Right lobe of liver (tissue), 6 donors: ENCODE results near the gene MRPL11. TPM values are rescaled to one million over a fixed set of nuclear protein-coding genes. Genes with fewer than 3 reads are reported as not detected.
"Not testable (repeated sequence)": the region's sequence is repeated elsewhere in the genome, so short reads cannot be mapped to it uniquely, and the experiment has no call there.

ENCODE experiments used
- ATAC-seq, 4 donors: fragments of 200-7000 bp; cut with Tn5 transposase; one replicate each; pipeline ENCODE4 v1.9.1; 2020; ENCODE audit warnings: mild to moderate bottlenecking in 4 of 4, moderate library complexity in 4 of 4
- DNase-seq, 3 donors: peaks; one replicate each; pipeline ENCODE4 v3.0.0-alpha.2; 2020
- H3K27ac ChIP-seq, 3 donors: fragments of 200-600 bp; one replicate each; pipeline ENCODE4 v1.8.0; 2022
- H3K27me3 ChIP-seq, 2 donors: fragments of 200-600 bp; one replicate each; pipeline ENCODE4 v1.8.0; 2022
- H3K36me3 ChIP-seq, 4 donors: fragments of 200-600 bp; sonication (generic) in 1 of 4; one replicate each; pipeline versions ENCODE4 v1.5.1 to v1.8.0; 2017 to 2022; ENCODE audit warnings: control low read depth in 1 of 4
- H3K4me1 ChIP-seq, 4 donors: fragments of 200-600 bp; sonication (generic) in 1 of 4; one replicate each; pipeline versions ENCODE4 v1.5.1 to v1.8.0; 2017 to 2022; ENCODE audit warnings: control low read depth in 1 of 4
- H3K4me3 ChIP-seq, 3 donors: fragments of 200-600 bp; one replicate each; pipeline ENCODE4 v1.8.0; 2022
- H3K9me3 ChIP-seq, 4 donors: fragments of 200-600 bp; sonication (generic) in 1 of 4; one replicate each; pipeline versions ENCODE4 v1.5.1 to v1.8.0; 2017 to 2022; ENCODE audit warnings: control low read depth in 1 of 4
- POLR2A ChIP-seq: fragments of 450-650 bp; IDR thresholded peaks from one replicate; pipeline ENCODE4 v1.6.1; 2017; ENCODE audit warnings: antibody characterized with exemption, mild to moderate bottlenecking
- WGBS: methylation state at CpG from one replicate; pipeline ENCODE4 v1.1.6; 2018; ENCODE audit warnings: low coverage, low lambda C conversion rate; ENCODE audit not compliant: insufficient coverage; ENCODE audit errors: missing lambda C conversion rate; 5-methylcytosine and 5-hydroxymethylcytosine counted together
- intact Hi-C, 2 donors: fragments of 100-400 bp; cut with DNase I; formaldehyde crosslinking; loops; one replicate each; pipeline versions ENCODE4 v1.11.2 to v1.14.1; 2022
- total RNA-seq, 6 experiments: library from RNA; depleted of rRNA in 2 of 6; stranded (reverse); fragments of >200 nt in 2 of 6; fragmentation: NEBNext Ultra II Directional in 3 of 6; extraction: Animal tissue kit (Norgen Biotek cat#: 25700) in 3 of 6; gene quantifications; one replicate each; pipeline versions ENCODE4 v1.1.0 to v1.2.4, GENCODE V29; 2016 to 2023
- TF ChIP-seq, protein P1 (sequence below), 4 donors: fragments of 200-600 bp in 3 of 4; fragments of 450-650 bp in 1 of 4; IDR thresholded peaks; one replicate each; pipeline versions ENCODE4 v1.5.1 to v1.8.0; 2016 to 2022; ENCODE audit warnings: antibody characterized with exemption in 4 of 4, mild to moderate bottlenecking in 2 of 4
- donor health status: DM: no; HTN: yes; CAD: no.
- donor health status: DM: no; HTN: no; CAD: no.
- donor health status: DM: no; HTN: no; CAD: no.
- donor health status: DM: no; HTN: yes; CAD: no.
- donor health status: DM: no; HTN: yes; CAD: no.

MRPL11 gene
- total RNA-seq, 6 experiments from 2014 or later, result 17.6 to 34.1 (median 28.6) TPM

GRCh38 chr11:66464916-66465315 lies 26.3 kb upstream of the MRPL11 start:
- H3K27ac ChIP-seq, result no peak overlapping the region
- DNase-seq, result no peak
- TF ChIP-seq, protein P1, sequence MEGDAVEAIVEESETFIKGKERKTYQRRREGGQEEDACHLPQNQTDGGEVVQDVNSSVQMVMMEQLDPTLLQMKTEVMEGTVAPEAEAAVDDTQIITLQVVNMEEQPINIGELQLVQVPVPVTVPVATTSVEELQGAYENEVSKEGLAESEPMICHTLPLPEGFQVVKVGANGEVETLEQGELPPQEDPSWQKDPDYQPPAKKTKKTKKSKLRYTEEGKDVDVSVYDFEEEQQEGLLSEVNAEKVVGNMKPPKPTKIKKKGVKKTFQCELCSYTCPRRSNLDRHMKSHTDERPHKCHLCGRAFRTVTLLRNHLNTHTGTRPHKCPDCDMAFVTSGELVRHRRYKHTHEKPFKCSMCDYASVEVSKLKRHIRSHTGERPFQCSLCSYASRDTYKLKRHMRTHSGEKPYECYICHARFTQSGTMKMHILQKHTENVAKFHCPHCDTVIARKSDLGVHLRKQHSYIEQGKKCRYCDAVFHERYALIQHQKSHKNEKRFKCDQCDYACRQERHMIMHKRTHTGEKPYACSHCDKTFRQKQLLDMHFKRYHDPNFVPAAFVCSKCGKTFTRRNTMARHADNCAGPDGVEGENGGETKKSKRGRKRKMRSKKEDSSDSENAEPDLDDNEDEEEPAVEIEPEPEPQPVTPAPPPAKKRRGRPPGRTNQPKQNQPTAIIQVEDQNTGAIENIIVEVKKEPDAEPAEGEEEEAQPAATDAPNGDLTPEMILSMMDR (IDR thresholded peaks at IDR 0.05), result no peak
- TF ChIP-seq POLR2A, result no peak

GRCh38 chr11:66464116-66464515 lies 25.5 kb upstream of the MRPL11 start:
- H3K9me3 ChIP-seq, intact Hi-C loops, H3K27ac ChIP-seq, H3K27me3 ChIP-seq, H3K4me1 ChIP-seq, ATAC-seq, DNase-seq, H3K4me3 ChIP-seq, H3K36me3 ChIP-seq: not testable (repeated sequence)
- WGBS, result 85% methylated on average over 4 of the region's 5 CpGs

More at GRCh38 chr11:66464916-66465315, 26.3 kb upstream of the MRPL11 start:
- Histone ChIP-seq H3K4me3 (no peak overlapping the region), H3K36me3 (no peaks in the 10 kb centered on the region), H3K9me3 (no peaks in the 10 kb centered on the region), H3K4me1 (peaks cover 0 to 8% (median 0%) of the 10 kb centered on the region in 4 donors), H3K27me3 (no peaks in the 10 kb centered on the region)
- ATAC-seq, result no peak
- intact Hi-C loops, result no loop called here
- WGBS, result no CpG with 5 or more reads among the region's 1 CpG

DNA sequence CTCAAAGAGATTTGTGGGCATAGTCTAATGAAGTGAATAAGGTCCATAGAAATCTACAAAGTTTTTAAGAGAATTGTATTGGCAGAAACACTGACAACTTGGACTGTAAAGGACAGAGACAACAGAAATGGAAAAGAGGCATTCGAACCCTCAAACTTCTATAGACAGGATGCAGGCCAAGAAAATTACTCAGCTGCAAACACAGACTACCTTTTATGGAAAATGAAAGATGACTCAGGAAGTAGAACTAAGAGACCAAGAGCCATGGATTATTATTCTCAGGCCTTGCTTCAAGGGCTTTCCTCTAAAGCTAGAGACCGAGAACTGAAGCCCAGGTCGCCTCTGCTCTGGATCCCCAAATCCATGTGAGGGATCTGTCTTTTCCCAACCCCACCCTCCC lies 24.3 kb upstream of the MRPL11 start:
- intact Hi-C loops, result no loop called here
- Histone ChIP-seq H3K27ac (no peak overlapping the region), H3K36me3 (no peaks in the 10 kb centered on the region), H3K4me3 (no peak overlapping the region), H3K9me3 (no peaks in the 10 kb centered on the region), H3K4me1 (peaks cover 0 to 7% (median 0%) of the 10 kb centered on the region in 4 donors), H3K27me3 (no peaks in the 10 kb centered on the region)
- 72% methylated on average over 2 of the region's 3 CpGs for WGBS
- ATAC-seq (no peak), DNase-seq (no peak)
- TF ChIP-seq POLR2A, result no peak
- TF ChIP-seq, protein P1 (IDR thresholded peaks at IDR 0.05), result no peak

GRCh38 chr11:66462010-66462409 lies 23.4 kb upstream of the MRPL11 start:
- TF ChIP-seq, protein P1 (IDR thresholded peaks at IDR 0.05), result no peak
- no peak for TF ChIP-seq POLR2A
- H3K27me3 ChIP-seq, result no peaks in the 10 kb centered on the region
- no peaks in the 10 kb centered on the region for H3K4me1 ChIP-seq
- ATAC-seq, result no peak
- no peak overlapping the region for H3K27ac ChIP-seq
- intact Hi-C loops, result no loop called here
- no peaks in the 10 kb centered on the region for H3K36me3 ChIP-seq
- DNase-seq, result no peak
- H3K9me3 ChIP-seq, result no peaks in the 10 kb centered on the region
- no peak overlapping the region for H3K4me3 ChIP-seq

DNA sequence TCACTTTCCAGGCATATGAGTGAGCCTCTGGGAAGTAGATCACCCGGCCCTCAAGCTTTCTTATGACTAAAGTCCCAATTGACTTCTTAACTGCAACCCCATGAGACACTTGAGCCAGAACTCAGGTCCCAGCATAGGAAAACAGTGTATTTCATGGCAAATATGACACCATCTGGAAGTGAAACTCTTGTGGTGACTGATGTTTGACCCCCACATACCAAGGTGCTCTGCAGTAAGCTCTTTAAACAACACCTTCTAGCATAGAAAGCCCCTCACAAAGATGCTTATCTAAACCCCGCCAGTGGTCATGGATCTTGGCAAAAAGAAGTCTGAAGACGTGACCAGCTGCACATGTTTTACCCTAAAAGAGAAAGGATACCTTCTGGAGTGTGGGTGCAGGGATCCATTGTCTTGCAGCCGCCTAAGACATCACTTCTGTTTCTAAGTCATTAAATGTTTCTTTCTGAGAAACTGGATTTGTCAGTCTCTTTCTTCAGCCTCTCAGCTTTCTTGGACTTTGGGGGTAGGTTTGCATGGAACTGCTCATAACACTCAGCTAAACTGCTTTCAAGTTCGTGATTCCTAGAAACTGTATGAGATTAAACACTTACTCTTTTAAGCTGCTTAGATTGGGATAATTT lies 20.6 kb upstream of the MRPL11 start:
- Histone ChIP-seq H3K4me3 (no peak overlapping the region), H3K4me1 (no peaks in the 10 kb centered on the region), H3K36me3 (no peaks in the 10 kb centered on the region), H3K27me3 (no peaks in the 10 kb centered on the region), H3K9me3 (no peaks in the 10 kb centered on the region), H3K27ac (no peak overlapping the region)
- intact Hi-C loops, result no loop called here
- TF ChIP-seq POLR2A, result no peak
- TF ChIP-seq, protein P1 (IDR thresholded peaks at IDR 0.05), result no peak
- 52% methylated on average over 5 of the region's 5 CpGs for WGBS
- ATAC-seq, result no peak
- no peak for DNase-seq
